IMR-90 (cell line): ENCODE measurements around the gene SPATA13. TPM values are rescaled to one million over a fixed set of nuclear protein-coding genes. Genes with fewer than 3 reads are reported as not detected.

Experiments
- ATAC-seq: fragments of 200-7000 bp; cut with Tn5 transposase; 2 replicates; pipeline ENCODE4 v1.9.1; 2020; ENCODE audit warnings: low read depth, mild to moderate bottlenecking, moderate library complexity
- BruUV-seq: library from RNA; stranded (reverse); fragments of 400-500 nt; replicated peaks from 2 replicates; lab custom pipeline; 2021; lab: Mats Ljungman, UMichigan
- CTCF ChIA-PET: fragments of 300-600 bp; formaldehyde crosslinking; extraction: SDS; loops from one replicate; lab custom pipeline; 2021; ENCODE audit warnings: antibody characterized with exemption; lab: Yijun Ruan, JAX
- POLR2A ChIA-PET: fragments of 300-600 bp; sonication (Branson Sonifier 250); formaldehyde crosslinking; loops from one replicate; lab custom pipeline; 2022; ENCODE audit warnings: antibody characterized with exemption; ENCODE audit not compliant: unreplicated experiment; lab: Charles Lee
- DNase-seq: peaks from one replicate; pipeline ENCODE4 v3.0.0; 2013
- H2AFZ ChIP-seq: replicated peaks from 2 replicates; pipeline ENCODE3; 2013; ENCODE audit warnings: low read length, mild to moderate bottlenecking; ENCODE audit not compliant: poor library complexity
- H2AK5ac ChIP-seq: 2 replicates; pipeline ENCODE4 v1.6.1; 2013; ENCODE audit warnings: low read depth, low read length, inconsistent platforms
- H2AK9ac ChIP-seq: replicated peaks from 2 replicates; pipeline ENCODE3; 2013; ENCODE audit warnings: mild to moderate bottlenecking, low read depth, low read length, moderate library complexity; ENCODE audit not compliant: poor library complexity
- H2BK120ac ChIP-seq: 2 replicates; pipeline ENCODE4 v1.6.1; 2013; ENCODE audit warnings: low read depth, low read length, inconsistent platforms
- H2BK15ac ChIP-seq: 3 replicates; pipeline ENCODE4 v1.6.1; 2013; ENCODE audit warnings: low read depth, low read length, inconsistent platforms
- H2BK20ac ChIP-seq: 2 replicates; pipeline ENCODE4 v1.6.1; 2013; ENCODE audit warnings: low read depth, mild to moderate bottlenecking, inconsistent platforms, low read length, moderate library complexity
- H2BK5ac ChIP-seq: 2 replicates; pipeline ENCODE4 v1.6.1; 2013; ENCODE audit warnings: mild to moderate bottlenecking, low read depth, low read length, inconsistent platforms; ENCODE audit not compliant: poor library complexity, severe bottlenecking
- H3K14ac ChIP-seq: replicated peaks from 2 replicates; pipeline ENCODE4 v1.6.1; 2013; ENCODE audit warnings: low read depth, low read length, inconsistent platforms
- H3K18ac ChIP-seq: 2 replicates; pipeline ENCODE4 v1.6.1; 2013; ENCODE audit warnings: low read depth, low read length, control low read depth
- H3K23ac ChIP-seq: 2 replicates; pipeline ENCODE4 v1.6.1; 2013; ENCODE audit warnings: low read depth, low read length, inconsistent platforms
- H3K27ac ChIP-seq: 2 replicates; pipeline ENCODE4 v1.5.1; 2013; ENCODE audit warnings: mild to moderate bottlenecking, control low read depth, low read length; ENCODE audit not compliant: insufficient read depth
- H3K27me3 ChIP-seq: 2 replicates; pipeline ENCODE4 v1.6.1; 2013; ENCODE audit warnings: low read length; ENCODE audit not compliant: control insufficient read depth, insufficient read depth
- H3K36me3 ChIP-seq: 2 replicates; pipeline ENCODE4 v1.6.1; 2013; ENCODE audit warnings: low read length, mixed read lengths; ENCODE audit not compliant: control insufficient read depth, insufficient read depth
- H3K4ac ChIP-seq: 2 replicates; pipeline ENCODE4 v1.6.1; 2013; ENCODE audit warnings: low read depth, low read length, inconsistent platforms
- H3K4me1 ChIP-seq: 2 replicates; pipeline ENCODE4 v1.6.1; 2013; ENCODE audit warnings: low read length, mixed read lengths; ENCODE audit not compliant: control insufficient read depth, insufficient read depth
- H3K4me2 ChIP-seq: 2 replicates; pipeline ENCODE4 v1.6.1; 2013; ENCODE audit warnings: low read depth, mild to moderate bottlenecking, control low read depth, low read length, moderate library complexity
- H3K4me3 ChIP-seq: 2 replicates; pipeline ENCODE4 v1.5.1; 2013; ENCODE audit warnings: low read depth, mild to moderate bottlenecking, control low read depth, low read length, moderate library complexity; ENCODE audit not compliant: insufficient read depth
- H3K56ac ChIP-seq: 2 replicates; pipeline ENCODE4 v1.6.1; 2013; ENCODE audit warnings: low read length, inconsistent platforms; ENCODE audit not compliant: insufficient read depth; ENCODE audit errors: extremely low read depth
- H3K79me1 ChIP-seq, 2 experiments: 2 replicates each; pipeline ENCODE4 v1.6.1; 2013; ENCODE audit warnings: low read length in 2 of 2, inconsistent platforms in 1 of 2, low read depth in 1 of 2
- H3K9ac ChIP-seq: 2 replicates; pipeline ENCODE4 v1.6.1; 2013; ENCODE audit warnings: low read depth, low read length, control low read depth
- H3K9me1 ChIP-seq: 2 replicates; pipeline ENCODE4 v1.6.1; 2013; ENCODE audit warnings: low read length, inconsistent platforms; ENCODE audit not compliant: insufficient read depth
- H3K9me3 ChIP-seq: 2 replicates; pipeline ENCODE4 v1.6.1; 2013; ENCODE audit warnings: low read length; ENCODE audit not compliant: control insufficient read depth, insufficient read depth
- H4K20me1 ChIP-seq: 2 replicates; pipeline ENCODE4 v1.6.1; 2013; ENCODE audit warnings: low read length, inconsistent platforms; ENCODE audit not compliant: insufficient read depth
- H4K5ac ChIP-seq: 2 replicates; pipeline ENCODE4 v1.6.1; 2013; ENCODE audit warnings: mild to moderate bottlenecking, low read depth, low read length, control low read depth
- H4K8ac ChIP-seq, 2 experiments: 2 replicates each; pipeline ENCODE4 v1.6.1; 2013; ENCODE audit warnings: low read depth in 2 of 2, low read length in 2 of 2, control low read depth in 1 of 2, inconsistent platforms in 1 of 2
- H4K91ac ChIP-seq: 2 replicates; pipeline ENCODE4 v1.6.1; 2013; ENCODE audit warnings: low read depth, low read length, inconsistent platforms; ENCODE audit not compliant: insufficient read depth
- BHLHE40 ChIP-seq: fragments of 150-350 bp; IDR thresholded peaks from 2 replicates; pipeline ENCODE4 v1.6.1; 2016; ENCODE audit warnings: mild to moderate bottlenecking, low read depth, low read length
- CEBPB ChIP-seq: IDR thresholded peaks from 2 replicates; pipeline ENCODE4 v1.6.1; 2012; ENCODE audit warnings: low read depth, low read length, improper control_type of control experiment
- CHD1 ChIP-seq: IDR thresholded peaks from 2 replicates; pipeline ENCODE4 v1.6.1; 2012; ENCODE audit warnings: low read depth, low read length, improper control_type of control experiment
- CTCF ChIP-seq: conservative IDR thresholded peaks from 2 replicates; pipeline ENCODE4 v1.5.1; 2012; ENCODE audit warnings: mild to moderate bottlenecking, low read depth, low read length, improper control_type of control experiment
- ELK1 ChIP-seq: fragments of 150-350 bp; IDR thresholded peaks from 2 replicates; pipeline ENCODE4 v1.6.1; 2016; ENCODE audit warnings: low read depth, mild to moderate bottlenecking, low read length, moderate library complexity, borderline replicate concordance
- FOS ChIP-seq: fragments of 150-350 bp; IDR thresholded peaks from 2 replicates; pipeline ENCODE4 v1.6.1; 2016; ENCODE audit warnings: low read depth, low read length
- MAFK ChIP-seq: IDR thresholded peaks from 2 replicates; pipeline ENCODE4 v1.6.1; 2012; ENCODE audit warnings: low read depth, low read length, improper control_type of control experiment
- MAZ ChIP-seq: IDR thresholded peaks from 2 replicates; pipeline ENCODE4 v1.6.1; 2012; ENCODE audit warnings: low read depth, mild to moderate bottlenecking, low read length, improper control_type of control experiment, moderate library complexity, borderline replicate concordance
- MXI1 ChIP-seq: IDR thresholded peaks from 2 replicates; pipeline ENCODE4 v1.6.1; 2012; ENCODE audit warnings: low read depth, mild to moderate bottlenecking, low read length, moderate library complexity, borderline replicate concordance
- NFE2L2 ChIP-seq: fragments of 150-350 bp; IDR thresholded peaks from 2 replicates; pipeline ENCODE4 v1.6.1; 2016; ENCODE audit warnings: low read depth, mild to moderate bottlenecking, low read length
- POLR2A ChIP-seq: IDR thresholded peaks from 2 replicates; pipeline ENCODE4 v1.6.1; 2012; ENCODE audit warnings: mild to moderate bottlenecking, low read depth, low read length
- RAD21 ChIP-seq: IDR thresholded peaks from 2 replicates; pipeline ENCODE4 v1.6.1; 2012; ENCODE audit warnings: low read length, improper control_type of control experiment
- RCOR1 ChIP-seq: IDR thresholded peaks from 2 replicates; pipeline ENCODE4 v1.6.1; 2012; ENCODE audit warnings: mild to moderate bottlenecking, low read length, improper control_type of control experiment; ENCODE audit not compliant: insufficient replicate concordance
- RFX5 ChIP-seq: IDR thresholded peaks from 2 replicates; pipeline ENCODE4 v1.8.0; 2012; ENCODE audit warnings: low read depth, mild to moderate bottlenecking, low read length, moderate library complexity
- SMC3 ChIP-seq: fragments of 150-350 bp; IDR thresholded peaks from 2 replicates; pipeline ENCODE4 v1.6.1; 2016; ENCODE audit warnings: low read depth, mild to moderate bottlenecking, antibody characterized with exemption, low read length, moderate library complexity
- USF2 ChIP-seq: fragments of 150-350 bp; IDR thresholded peaks from 2 replicates; pipeline ENCODE4 v1.6.1; 2017; ENCODE audit warnings: mild to moderate bottlenecking, antibody characterized with exemption, low read length, low read depth
- WGBS, 2 experiments: methylation state at CpG; one replicate each; pipeline versions ENCODE4 v1.1.5 to v1.1.7; 2013; ENCODE audit warnings: missing lambda C conversion rate in 2 of 2; ENCODE audit not compliant: insufficient read length in 1 of 2; ENCODE audit errors: extremely low coverage in 2 of 2; 5-methylcytosine and 5-hydroxymethylcytosine counted together
- dilution Hi-C: fragments of 300-500 bp; cut with HindIII; formaldehyde crosslinking; loops from one replicate; pipeline ENCODE4 v1.14.3; 2018; ENCODE audit warnings: low sequenced_read_pairs; ENCODE audit not compliant: unreplicated experiment
- in situ Hi-C: fragments of 300-500 bp; cut with MboI; formaldehyde crosslinking; loops from 3 replicates; pipeline ENCODE4 v1.14.3; 2019; ENCODE audit warnings: low sequenced_read_pairs, inconsistent platforms, mixed read lengths
- intact Hi-C: fragments of 100-400 bp; cut with micrococcal nuclease; formaldehyde crosslinking; loops from 2 replicates; pipeline ENCODE4 v1.10.0; 2022
- polyA plus RNA-seq, 3 experiments: library from polyadenylated mRNA; depleted of rRNA; stranded (reverse); fragments of >200 nt; gene quantifications; 2 replicates each; pipeline ENCODE4 v1.2.3, GENCODE V29; 2012; ENCODE audit warnings: low replicate concordance in 1 of 3
- total RNA-seq: library from RNA; depleted of rRNA; stranded (reverse); fragments of >200 nt; gene quantifications from 2 replicates; pipeline ENCODE4 v1.2.3, GENCODE V29; 2012

Gene SPATA13
- total and polyA plus RNA-seq, 2 of the 4 experiments (the other 2 are of a cell fraction): 10.5 to 12.5 TPM

GRCh38 chr13:24196593-24197197 lies 36.2 kb downstream of the SPATA13 start:
- no TSS peak for BruUV-seq
- Histone ChIP-seq H4K20me1 (no peaks in the 10 kb centered on the region; the same call in 1 of the 2 replicates), H3K27me3 (no peaks in the 10 kb centered on the region), H3K4me1 (no peaks in the 10 kb centered on the region; the same call in 1 of the 2 replicates), H3K18ac (no peak overlapping the region), H2BK15ac (no peak overlapping the region), H2BK5ac (no peak overlapping the region), H3K9me3 (no peaks in the 10 kb centered on the region), H3K9me1 (0 out of 2 replicates have a peak, but pooled peaks cover 2% of the 10 kb centered on the region), H2AK5ac (no peak overlapping the region), H4K8ac (no peak overlapping the region), H3K56ac (no peak overlapping the region), H3K36me3 (no peaks in the 10 kb centered on the region), H2AFZ (no peak overlapping the region), H3K14ac (no peak overlapping the region), H2BK20ac (no peak overlapping the region), H3K27ac (no peak overlapping the region), H3K4ac (no peak overlapping the region), H4K5ac (no peak overlapping the region), H2BK120ac (no peak overlapping the region), H2AK9ac (no peak overlapping the region), H3K4me2 (no peak overlapping the region), H3K4me3 (no peak overlapping the region), H3K9ac (no peak overlapping the region), H3K23ac (no peak overlapping the region), H4K91ac (no peak overlapping the region), H3K79me1 (peaks cover 17 to 50% of the 10 kb centered on the region in 2 experiments)
- POLR2A ChIA-PET: no interaction called here
- ATAC-seq (no peak), DNase-seq (no peak)
- TF ChIP-seq CTCF (no peak), MXI1 (no peak), RAD21 (no peak), ELK1 (no peak), USF2 (no peak), BHLHE40 (no peak), CHD1 (no peak), MAFK (no peak), RFX5 (no peak), NFE2L2 (no peak), CEBPB (no peak), POLR2A (no peak), SMC3 (no peak), MAZ (no peak), RCOR1 (no peak), FOS (no peak)
- WGBS, 2 experiments: no CpG with 5 or more reads among the region's 4 CpGs
- dilution Hi-C loops (no loop called here), intact Hi-C loops (no loop called here), in situ Hi-C loops (no loop called here)
- CTCF ChIA-PET: interaction anchor here (1.1 to 1.3 kb wide), 2 partner anchors 10 to 15 kb away, joined by 3 to 4 read pairs; no protein-coding TSS in a partner anchor
